Measurements from ENCODE around the gene EFNA5. TPM values are rescaled to one million over a fixed set of nuclear protein-coding genes. Genes with fewer than 3 reads are reported as not detected.

The EFNA5 gene
- total and polyA plus RNA-seq, 2 donors = 2.1 to 18.9 TPM

DNA sequence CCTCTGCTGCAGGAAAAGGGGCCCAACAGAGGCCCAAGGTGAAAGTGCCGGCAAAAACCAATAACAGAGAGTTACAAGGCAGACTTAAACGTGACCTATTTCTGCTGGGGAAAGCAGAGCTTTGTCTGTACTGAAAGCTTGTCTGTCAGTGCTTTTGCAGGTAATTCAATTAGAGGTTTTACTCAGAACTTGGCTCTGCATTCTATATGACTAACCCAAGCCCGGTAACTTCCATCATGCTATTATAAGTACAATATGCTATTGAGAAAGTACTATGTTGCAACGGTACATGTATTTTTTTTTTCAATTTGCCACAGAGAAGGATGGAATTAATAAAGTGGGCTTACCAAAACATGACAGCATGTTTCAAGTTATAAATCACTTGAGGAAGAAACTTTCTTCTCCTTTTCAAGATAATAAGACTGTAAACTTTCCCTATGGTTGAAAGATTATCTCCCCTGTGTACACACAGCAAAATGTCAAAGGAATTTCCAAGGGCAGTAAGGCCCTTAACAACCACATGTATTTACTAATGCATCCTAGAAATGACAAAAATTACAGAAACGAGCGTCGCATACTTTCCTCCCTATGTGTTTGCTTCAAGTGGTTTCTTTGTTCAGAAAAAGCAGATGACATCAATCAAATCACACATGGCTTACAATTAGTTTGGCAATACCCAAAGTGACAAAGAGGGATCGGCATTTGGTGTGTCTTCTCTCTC lies 282.4 kb downstream of the EFNA5 start:
- no peaks in the 10 kb centered on the region for H3K4me1 ChIP-seq (ENCODE audit: insufficient read depth)
- no peak overlapping the region for H3K4me3 ChIP-seq (ENCODE audit: low read depth, low read length)
- no peaks in the 10 kb centered on the region for H3K36me3 ChIP-seq (ENCODE audit: insufficient read depth)
- WGBS = 48% methylated on average over 8 of the region's 8 CpGs
- no peak for DNase-seq (ENCODE audit: extremely low spot score)
- no peak overlapping the region for H3K27ac ChIP-seq (ENCODE audit: low read depth)

- Histone ChIP-seq H3K4me1 (ENCODE audit: insufficient read depth) (no peaks in the 10 kb centered on the region), H3K36me3 (ENCODE audit: insufficient read depth) (no peaks in the 10 kb centered on the region), H3K27ac (ENCODE audit: low read depth) (no peak overlapping the region), H3K4me3 (ENCODE audit: low read depth, low read length) (no peak overlapping the region)
- 77% methylated on average over 6 of the region's 6 CpGs for WGBS
- no peak for DNase-seq (ENCODE audit: extremely low spot score)
These were observed 283.1 kb downstream of the EFNA5 start for GRCh38 chr5:107387526-107388140.

GRCh38 chr5:107385708-107386107 lies 285.0 kb downstream of the EFNA5 start:
- Histone ChIP-seq H3K4me3 (ENCODE audit: low read depth, low read length) (no peak overlapping the region), H3K27ac (ENCODE audit: low read depth) (no peak overlapping the region), H3K4me1 (ENCODE audit: insufficient read depth) (no peaks in the 10 kb centered on the region), H3K36me3 (ENCODE audit: insufficient read depth) (no peaks in the 10 kb centered on the region)
- DNase-seq (ENCODE audit: extremely low spot score) = no peak
- WGBS = 90% methylated on average over 2 of the region's 2 CpGs

- H3K27ac ChIP-seq (ENCODE audit: low read depth) = no peak overlapping the region
- H3K4me3 ChIP-seq (ENCODE audit: low read depth, low read length) = no peak overlapping the region
- no peaks in the 10 kb centered on the region for H3K36me3 ChIP-seq (ENCODE audit: insufficient read depth)
- WGBS = 95% methylated on average over 4 of the region's 4 CpGs
- DNase-seq (ENCODE audit: extremely low spot score) = no peak
- H3K4me1 ChIP-seq (ENCODE audit: insufficient read depth) = no peaks in the 10 kb centered on the region
These were observed 286.5 kb downstream of the EFNA5 start for GRCh38 chr5:107384256-107384655.

- Histone ChIP-seq H3K4me1 (ENCODE audit: insufficient read depth) (no peaks in the 10 kb centered on the region), H3K4me3 (ENCODE audit: low read depth, low read length) (no peak overlapping the region), H3K36me3 (ENCODE audit: insufficient read depth) (no peaks in the 10 kb centered on the region), H3K27ac (ENCODE audit: low read depth) (no peak overlapping the region)
- 100% methylated on average over 1 of the region's 1 CpG for WGBS
- no peak for DNase-seq (ENCODE audit: extremely low spot score)
These were observed 287.3 kb downstream of the EFNA5 start for GRCh38 chr5:107383414-107383813.

DNA sequence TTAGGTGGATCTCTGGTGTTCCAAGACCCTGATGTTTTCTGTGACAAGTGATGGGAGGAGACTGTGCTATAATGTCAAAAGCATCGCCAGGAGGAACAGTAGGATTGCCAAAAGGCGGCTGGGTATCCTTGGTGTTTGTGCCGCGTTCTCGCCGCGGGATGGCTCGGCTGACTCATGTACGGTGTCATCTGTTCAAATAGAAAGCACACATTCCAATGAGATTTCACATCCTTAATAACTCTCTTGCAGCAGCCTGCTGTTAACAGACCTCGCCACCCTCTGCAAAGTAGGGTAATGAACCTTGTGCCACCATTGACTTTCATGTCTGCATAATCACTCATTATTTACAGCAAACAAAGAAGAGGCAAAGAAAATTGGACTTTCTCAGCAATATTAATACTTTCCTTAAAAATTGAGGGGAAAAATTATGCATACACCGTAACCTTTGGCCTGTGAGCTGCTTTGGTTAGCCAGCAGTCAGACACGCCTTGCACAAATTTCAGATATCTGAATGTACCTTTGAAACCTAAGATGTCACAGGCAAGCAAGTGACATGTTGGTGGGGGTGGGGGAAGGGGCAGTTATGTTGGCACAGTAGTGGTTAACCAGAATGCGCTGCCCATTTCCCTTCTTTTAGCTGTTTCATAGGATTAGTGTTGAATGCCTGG lies 289.4 kb downstream of the EFNA5 start:
- H3K27ac ChIP-seq (ENCODE audit: low read depth) = no peak overlapping the region
- 94% methylated on average over 13 of the region's 13 CpGs for WGBS
- no peak for DNase-seq (ENCODE audit: extremely low spot score)
- H3K4me1 ChIP-seq (ENCODE audit: insufficient read depth) = no peaks in the 10 kb centered on the region
- no peak overlapping the region for H3K4me3 ChIP-seq (ENCODE audit: low read depth, low read length)
- no peaks in the 10 kb centered on the region for H3K36me3 ChIP-seq (ENCODE audit: insufficient read depth)

GRCh38 chr5:107380654-107381053 lies 290.1 kb downstream of the EFNA5 start:
- DNase-seq (ENCODE audit: extremely low spot score) = no peak

GRCh38 chr5:107378218-107378899 lies 292.4 kb downstream of the EFNA5 start:
- Histone ChIP-seq H3K4me3 (ENCODE audit: low read depth, low read length) (no peak overlapping the region), H3K27ac (ENCODE audit: low read depth) (no peak overlapping the region), H3K4me1 (ENCODE audit: insufficient read depth) (no peaks in the 10 kb centered on the region), H3K36me3 (ENCODE audit: insufficient read depth) (no peaks in the 10 kb centered on the region)
- 92% methylated on average over 2 of the region's 2 CpGs for WGBS
- DNase-seq (ENCODE audit: extremely low spot score) = no peak

More at GRCh38 chr5:107380654-107381053, 290.1 kb downstream of the EFNA5 start:
- Histone ChIP-seq H3K4me1 (ENCODE audit: insufficient read depth) (no peaks in the 10 kb centered on the region), H3K4me3 (ENCODE audit: low read depth, low read length) (no peak overlapping the region), H3K36me3 (ENCODE audit: insufficient read depth) (no peaks in the 10 kb centered on the region), H3K27ac (ENCODE audit: low read depth) (no peak overlapping the region)
- WGBS = 97% methylated on average over 10 of the region's 10 CpGs

DNA sequence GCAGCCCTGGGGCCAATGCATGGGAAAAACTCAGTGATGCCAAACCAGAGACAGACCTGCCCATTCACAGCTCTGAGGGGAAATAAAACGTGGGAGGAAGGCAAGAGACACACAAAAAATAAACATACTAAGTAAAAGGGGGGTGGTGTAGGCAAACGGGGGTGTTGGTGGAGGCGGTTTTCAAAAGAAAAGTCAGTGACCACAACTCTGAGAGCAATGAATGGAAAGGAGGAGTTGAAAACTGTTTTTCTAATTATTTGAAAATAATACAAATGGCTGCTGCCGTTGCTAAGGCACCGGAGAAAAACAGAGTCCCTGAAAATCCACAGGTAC lies 293.5 kb downstream of the EFNA5 start:
- H3K4me3 ChIP-seq (ENCODE audit: low read depth, low read length) = no peak overlapping the region
- no peaks in the 10 kb centered on the region for H3K36me3 ChIP-seq (ENCODE audit: insufficient read depth)
- WGBS = 91% methylated on average over 5 of the region's 5 CpGs
- no peak for DNase-seq (ENCODE audit: extremely low spot score)
- H3K27ac ChIP-seq (ENCODE audit: low read depth) = no peak overlapping the region
- H3K4me1 ChIP-seq (ENCODE audit: insufficient read depth) = no peaks in the 10 kb centered on the region

GRCh38 chr5:107376546-107377276 lies 294.0 kb downstream of the EFNA5 start:
- H3K4me1 ChIP-seq (ENCODE audit: insufficient read depth) = no peaks in the 10 kb centered on the region
- no peak overlapping the region for H3K27ac ChIP-seq (ENCODE audit: low read depth)
- H3K36me3 ChIP-seq (ENCODE audit: insufficient read depth) = no peaks in the 10 kb centered on the region
- no peak overlapping the region for H3K4me3 ChIP-seq (ENCODE audit: low read depth, low read length)
- 79% methylated on average over 11 of the region's 11 CpGs for WGBS
- DNase-seq (ENCODE audit: extremely low spot score) = no peak

GRCh38 chr5:107373549-107374263 lies 297.0 kb downstream of the EFNA5 start:
- H3K4me1 ChIP-seq (ENCODE audit: insufficient read depth) = no peaks in the 10 kb centered on the region
- no peaks in the 10 kb centered on the region for H3K36me3 ChIP-seq (ENCODE audit: insufficient read depth)
- DNase-seq (ENCODE audit: extremely low spot score) = no peak
- no peak overlapping the region for H3K4me3 ChIP-seq (ENCODE audit: low read depth, low read length)
- 91% methylated on average over 9 of the region's 9 CpGs for WGBS
- no peak overlapping the region for H3K27ac ChIP-seq (ENCODE audit: low read depth)

DNA sequence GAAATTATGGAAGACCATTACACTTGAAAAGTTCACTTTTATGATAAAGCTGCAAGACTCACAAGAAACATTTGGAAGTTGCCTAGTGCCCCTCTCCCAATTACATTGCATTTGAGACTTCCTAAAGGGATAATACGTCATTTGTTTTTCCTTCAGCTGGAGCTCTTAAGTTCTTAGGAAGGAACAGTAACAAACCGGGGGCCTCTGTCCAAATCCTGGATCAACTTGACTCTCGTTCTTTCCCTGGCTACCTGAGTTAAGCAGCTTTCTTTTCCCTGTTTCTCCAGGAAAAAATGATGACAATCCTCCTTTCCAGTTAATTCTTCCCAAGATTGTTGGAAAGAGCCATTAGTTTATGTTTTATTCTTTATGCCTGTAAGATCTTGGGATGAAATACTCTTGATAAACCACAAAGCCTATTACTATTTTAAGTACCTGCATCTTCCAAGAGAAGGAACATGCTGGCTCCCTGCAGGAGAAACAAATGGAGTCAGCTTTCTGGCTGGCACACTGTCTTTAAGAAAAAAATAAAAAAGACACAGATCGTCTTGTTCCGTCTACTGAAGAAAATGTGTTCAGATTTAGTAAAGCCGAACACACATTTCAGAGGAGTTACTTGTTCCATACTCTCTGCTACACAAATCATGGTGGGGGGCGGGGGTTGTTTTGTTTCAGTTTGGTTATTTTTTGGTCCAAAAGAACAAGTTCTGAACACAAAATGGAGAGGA lies 297.9 kb downstream of the EFNA5 start:
- Histone ChIP-seq H3K36me3 (ENCODE audit: insufficient read depth) (no peaks in the 10 kb centered on the region), H3K4me1 (ENCODE audit: insufficient read depth) (no peaks in the 10 kb centered on the region), H3K27ac (ENCODE audit: low read depth) (no peak overlapping the region), H3K4me3 (ENCODE audit: low read depth, low read length) (no peak overlapping the region)
- DNase-seq (ENCODE audit: extremely low spot score) = peak; percentile 13
- WGBS = 49% methylated on average over 7 of the region's 7 CpGs
